GM21723 (cell line): Measurements from ENCODE around the gene INKA2.

Experiments used
- ATAC-seq: cut with Tn5 transposase; IDR thresholded peaks from one replicate; pipeline ENCODE4 v1.9.1; 2021; ENCODE audit warnings: mild to moderate bottlenecking, moderate library complexity; ENCODE audit not compliant: unreplicated experiment

The INKA2 gene

GRCh38 chr1:111734426-111734825, 4.8 kb downstream of the INKA2 start:
- no peak for ATAC-seq

GRCh38 chr1:111733992-111734341, 5.2 kb downstream of the INKA2 start:
- ATAC-seq: no peak

GRCh38 chr1:111733183-111733991, 5.8 kb downstream of the INKA2 start:
- no peak for ATAC-seq

GRCh38 chr1:111732718-111733117, 6.5 kb downstream of the INKA2 start:
- no peak for ATAC-seq

DNA sequence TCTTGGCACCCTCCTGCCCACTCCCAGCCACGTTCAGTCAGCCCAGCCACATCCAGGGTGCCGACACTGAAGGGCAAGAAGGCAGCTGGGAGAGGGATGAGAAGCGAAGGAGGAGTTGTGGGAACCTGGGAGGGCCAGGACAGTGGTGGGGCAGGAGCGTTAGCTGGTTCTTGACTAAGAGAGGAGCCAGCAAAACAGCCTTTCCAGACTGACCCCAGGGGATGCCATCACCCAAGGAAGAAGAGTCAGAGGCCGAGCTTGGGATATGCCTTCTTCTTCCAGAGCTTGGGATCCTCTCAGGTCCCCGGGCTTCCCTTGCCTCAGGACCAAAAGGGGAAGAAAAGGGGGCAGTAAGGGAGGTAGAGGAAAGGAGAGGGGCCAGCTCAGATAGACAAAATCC, 7.2 kb downstream of the INKA2 start:
- no peak for ATAC-seq

DNA sequence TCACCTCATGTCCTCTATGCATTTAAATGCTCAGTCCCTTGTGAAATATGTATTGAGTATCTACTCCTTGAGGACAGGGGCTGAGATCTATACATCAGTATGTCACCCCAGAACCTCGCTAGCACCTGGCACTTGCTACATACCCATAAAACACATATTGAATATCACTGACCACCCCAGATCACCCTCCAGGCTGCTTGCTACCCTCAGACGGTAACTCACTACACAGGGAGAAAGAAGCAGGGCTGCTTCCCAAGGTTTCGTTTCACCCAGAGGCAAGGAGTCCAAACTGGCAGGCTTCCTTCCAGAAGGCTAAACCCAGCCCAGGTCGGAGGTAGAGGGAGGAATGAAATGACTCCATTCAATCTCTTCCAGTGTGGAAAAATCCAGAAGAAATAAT, 8.5 kb downstream of the INKA2 start:
- no peak for ATAC-seq

- ATAC-seq: no peak
Measured at GRCh38 chr1:111729946-111730681, 9.1 kb downstream of the INKA2 start.

DNA sequence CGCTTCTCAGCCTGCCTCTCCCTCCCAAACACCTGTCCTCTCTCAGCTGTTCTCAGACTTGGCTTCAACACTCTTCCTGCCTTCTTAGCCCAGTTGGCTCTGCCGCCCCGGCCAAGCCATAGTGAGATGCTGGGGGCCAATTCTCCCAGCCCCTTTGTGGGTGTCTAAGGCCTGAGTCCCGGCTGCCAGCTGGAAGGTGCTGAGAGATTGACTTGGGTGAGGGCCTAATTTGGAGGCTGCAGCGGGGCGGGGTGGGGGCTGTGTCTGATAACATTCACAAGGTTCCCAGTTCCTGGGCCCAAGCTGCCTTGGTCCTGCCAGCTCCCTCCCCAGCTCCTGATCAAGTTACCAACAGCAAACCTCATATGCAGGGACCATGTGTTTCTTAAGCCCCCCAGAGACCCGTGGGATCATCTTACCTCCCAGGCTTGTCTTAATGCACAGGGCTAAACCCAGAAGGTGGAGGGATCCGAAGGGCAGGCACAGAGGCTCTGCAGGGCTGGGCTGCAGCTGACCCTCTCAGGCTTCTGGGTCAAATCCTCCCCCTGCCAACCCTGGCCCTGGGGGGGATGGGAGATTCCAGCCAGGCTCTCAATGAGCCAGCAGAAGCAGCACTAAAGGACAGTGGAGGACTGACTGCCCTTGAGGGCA, 9.8 kb downstream of the INKA2 start:
- no peak for ATAC-seq

DNA sequence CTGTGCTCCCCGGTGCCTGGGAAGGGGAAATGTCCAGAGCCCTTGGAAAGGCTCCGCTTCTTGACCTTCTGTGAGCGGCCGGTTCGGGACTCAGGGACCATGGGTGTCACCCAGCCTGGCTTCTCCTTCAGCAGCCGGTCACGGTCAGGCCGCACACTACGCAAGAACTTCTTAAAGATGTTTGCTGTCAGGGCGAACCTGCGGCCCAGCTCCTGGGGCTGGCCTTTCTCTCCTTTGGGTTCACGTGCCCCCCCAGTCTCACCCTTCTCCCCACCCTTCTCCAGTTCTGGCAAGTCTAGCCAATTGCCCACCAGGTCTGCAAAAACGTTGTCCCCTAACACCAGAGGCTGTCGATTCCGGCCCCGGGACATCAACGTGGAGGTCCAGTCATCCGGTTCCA, 12.1 kb downstream of the INKA2 start:
- ATAC-seq: no peak

DNA sequence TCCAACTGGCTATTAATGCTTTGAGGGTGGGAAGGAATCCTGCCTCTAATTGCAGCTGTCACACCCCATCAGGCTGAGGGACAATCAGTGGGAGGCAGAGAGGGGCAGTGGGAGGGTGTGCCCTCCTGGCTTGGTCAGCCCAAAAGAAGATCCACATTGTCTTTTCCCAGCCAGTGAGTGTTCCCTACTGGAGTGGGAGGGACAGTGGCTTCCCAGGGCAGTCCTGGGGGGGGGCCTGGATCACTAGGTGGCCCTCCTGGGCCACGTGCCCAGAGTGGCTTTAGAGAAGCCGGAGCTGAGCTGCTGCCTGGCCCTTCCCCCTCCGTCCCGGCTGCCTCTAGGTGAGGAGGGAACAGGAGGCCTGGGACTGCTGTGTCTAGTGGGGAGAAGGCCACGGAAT, 14.0 kb downstream of the INKA2 start:
- no peak for ATAC-seq

GRCh38 chr1:111723871-111724270, 15.3 kb downstream of the INKA2 start:
- no peak for ATAC-seq

- ATAC-seq: no peak
Measured at GRCh38 chr1:111723091-111723806, 15.9 kb downstream of the INKA2 start.

GRCh38 chr1:111720977-111721786, 18.0 kb downstream of the INKA2 start:
- no peak for ATAC-seq

GRCh38 chr1:111720274-111720976, 18.8 kb downstream of the INKA2 start:
- ATAC-seq: no peak

DNA sequence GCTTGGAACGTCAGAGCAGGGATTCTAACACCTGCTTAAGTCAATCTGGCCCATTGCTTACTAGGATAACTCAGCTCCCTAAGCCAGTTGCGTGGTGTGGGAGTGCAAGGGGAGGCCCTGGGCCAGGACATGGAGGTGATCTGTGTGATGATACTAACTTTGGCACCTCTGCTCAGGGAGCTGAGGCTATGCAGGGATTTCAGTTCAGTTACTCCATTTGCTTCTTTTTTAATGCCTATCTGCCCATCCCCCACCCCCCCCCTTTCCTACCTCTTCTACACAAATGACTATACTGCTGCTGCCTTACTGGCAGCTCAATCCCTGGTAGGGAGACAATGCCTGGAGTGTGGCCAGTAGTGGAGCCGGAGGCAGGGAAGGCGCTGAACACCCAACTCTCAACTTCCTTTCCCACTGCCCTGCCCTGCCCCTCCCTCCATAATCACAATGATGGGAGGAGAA, 19.5 kb downstream of the INKA2 start:
- no peak for ATAC-seq

GRCh38 chr1:111719135-111719534, 20.1 kb downstream of the INKA2 start:
- ATAC-seq: no peak

DNA sequence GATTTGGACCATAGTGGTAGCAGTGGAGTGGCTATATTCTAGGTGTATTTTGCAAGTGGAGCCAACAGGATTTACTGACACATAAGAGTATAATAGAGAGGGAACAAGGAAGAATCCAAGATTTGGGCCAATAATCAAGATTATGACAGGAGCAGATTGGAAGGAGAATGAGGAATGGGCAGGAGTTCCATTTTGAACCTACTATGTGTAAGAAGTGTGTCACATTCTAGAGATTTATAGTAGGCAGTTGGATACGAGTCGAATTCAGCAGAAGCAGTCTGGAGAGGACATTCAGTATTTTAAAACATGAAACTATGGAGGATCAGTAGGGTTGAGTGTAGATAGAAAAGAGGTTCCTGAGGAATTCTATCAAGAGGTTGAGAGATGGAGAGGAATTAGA, 21.7 kb downstream of the INKA2 start:
- no peak for ATAC-seq

GRCh38 chr1:111716333-111716732, 22.9 kb downstream of the INKA2 start:
- ATAC-seq: no peak

GRCh38 chr1:111709986-111710385, 29.2 kb downstream of the INKA2 start:
- ATAC-seq: no peak

DNA sequence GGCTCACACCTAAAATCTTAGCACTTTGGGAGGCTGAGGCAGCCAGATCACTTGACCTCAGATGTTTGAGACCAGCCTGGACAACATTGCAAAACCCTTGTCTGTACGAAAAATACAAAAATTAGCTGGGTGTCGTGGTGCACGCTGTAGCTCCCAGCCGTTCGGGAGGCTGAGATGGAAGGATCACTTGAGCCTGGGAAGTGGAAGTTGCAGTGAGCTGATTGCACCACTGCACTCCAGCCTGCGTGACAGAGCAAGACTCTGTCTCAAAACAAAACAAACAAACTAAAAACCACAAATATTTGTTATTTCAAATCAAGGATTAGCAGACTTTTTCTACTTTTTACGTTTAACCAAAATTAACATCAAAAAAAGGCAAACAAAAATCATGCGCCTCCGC, 31.3 kb downstream of the INKA2 start:
- no peak for ATAC-seq
